H9 (cell line): ENCODE data around the gene BTNL8. TPM values are rescaled to one million over a fixed set of nuclear protein-coding genes. Genes with fewer than 3 reads are reported as not detected.

Experiments used
- DNase-seq: peaks from one replicate; pipeline ENCODE4 v3.0.0-alpha.2; 2017
- H2AFZ ChIP-seq: one replicate; pipeline ENCODE4 v1.6.1; 2013; ENCODE audit warnings: mild to moderate bottlenecking, low read length, control low read depth, moderate library complexity
- H2AK5ac ChIP-seq: 2 replicates; pipeline ENCODE4 v1.6.1; 2013; ENCODE audit warnings: low read length, control low read depth, mixed read lengths; ENCODE audit not compliant: insufficient read length
- H2BK120ac ChIP-seq: one replicate; pipeline ENCODE4 v1.6.1; 2013; ENCODE audit warnings: low read depth, mild to moderate bottlenecking, low read length, control low read depth, inconsistent platforms; ENCODE audit not compliant: poor library complexity, severe bottlenecking
- H2BK12ac ChIP-seq: 2 replicates; pipeline ENCODE4 v1.6.1; 2013; ENCODE audit warnings: low read length, control low read depth, mixed read lengths, low read depth; ENCODE audit not compliant: insufficient read length
- H2BK15ac ChIP-seq: 2 replicates; pipeline ENCODE4 v1.6.1; 2013; ENCODE audit warnings: low read depth, low read length, control low read depth
- H2BK20ac ChIP-seq: one replicate; pipeline ENCODE4 v1.6.1; 2013; ENCODE audit warnings: low read depth, mild to moderate bottlenecking, low read length, control low read depth, inconsistent platforms; ENCODE audit not compliant: poor library complexity, severe bottlenecking
- H2BK5ac ChIP-seq: 2 replicates; pipeline ENCODE4 v1.6.1; 2013; ENCODE audit warnings: low read length, control low read depth, mixed read lengths; ENCODE audit not compliant: insufficient read length
- H3K14ac ChIP-seq: 2 replicates; pipeline ENCODE4 v1.6.1; 2013; ENCODE audit warnings: low read length, control low read depth; ENCODE audit not compliant: insufficient read depth
- H3K18ac ChIP-seq: 2 replicates; pipeline ENCODE4 v1.6.1; 2013; ENCODE audit warnings: low read depth, mild to moderate bottlenecking, mixed read lengths, low read length, control low read depth; ENCODE audit not compliant: insufficient read length
- H3K23ac ChIP-seq: 2 replicates; pipeline ENCODE4 v1.6.1; 2013; ENCODE audit warnings: low read length, control low read depth, mixed read lengths, low read depth; ENCODE audit not compliant: insufficient read length
- H3K23me2 ChIP-seq: 2 replicates; pipeline ENCODE4 v1.6.1; 2013; ENCODE audit warnings: low read depth, mild to moderate bottlenecking, mixed read lengths, low read length, control low read depth; ENCODE audit not compliant: insufficient read length, poor library complexity, severe bottlenecking
- H3K27ac ChIP-seq: 2 replicates; pipeline ENCODE4 v1.5.1; 2013; ENCODE audit warnings: low read length, control low read depth, mixed read lengths, low read depth; ENCODE audit not compliant: insufficient read length
- H3K27me3 ChIP-seq: 2 replicates; pipeline ENCODE4 v1.6.1; 2013; ENCODE audit warnings: low read length, control low read depth, inconsistent platforms; ENCODE audit not compliant: insufficient read depth
- H3K4ac ChIP-seq: 2 replicates; pipeline ENCODE4 v1.6.1; 2013; ENCODE audit warnings: low read depth, mild to moderate bottlenecking, control low read depth, inconsistent platforms, low read length, moderate library complexity
- H3K4me1 ChIP-seq: 2 replicates; pipeline ENCODE4 v1.6.1; 2013; ENCODE audit warnings: low read length, control low read depth, inconsistent platforms; ENCODE audit not compliant: insufficient read depth
- H3K4me2 ChIP-seq: 2 replicates; pipeline ENCODE4 v1.6.1; 2013; ENCODE audit warnings: low read length, control low read depth, mixed read lengths; ENCODE audit not compliant: insufficient read length, insufficient read depth
- H3K56ac ChIP-seq: 2 replicates; pipeline ENCODE4 v1.6.1; 2013; ENCODE audit warnings: low read depth, mild to moderate bottlenecking, mixed read lengths, low read length, control low read depth; ENCODE audit not compliant: insufficient read length
- H3K79me1 ChIP-seq: 2 replicates; pipeline ENCODE4 v1.6.1; 2013; ENCODE audit warnings: low read depth, mild to moderate bottlenecking, moderate library complexity, low read length, control low read depth, inconsistent platforms; ENCODE audit not compliant: insufficient read depth, poor library complexity, severe bottlenecking
- H3K79me2 ChIP-seq: 2 replicates; pipeline ENCODE4 v1.6.1; 2013; ENCODE audit warnings: low read length, control low read depth, inconsistent platforms; ENCODE audit not compliant: insufficient read depth
- H3K9ac ChIP-seq: 2 replicates; pipeline ENCODE4 v1.6.1; 2013; ENCODE audit warnings: low read length, control low read depth, mixed read lengths; ENCODE audit not compliant: insufficient read length; ENCODE audit errors: extremely low read depth
- H3K9me3 ChIP-seq: one replicate; pipeline ENCODE4 v1.6.1; 2013; ENCODE audit warnings: low read depth, low read length, inconsistent platforms; ENCODE audit not compliant: control insufficient read depth
- H3T11ph ChIP-seq: one replicate; pipeline ENCODE4 v1.6.1; 2013; ENCODE audit warnings: mild to moderate bottlenecking, low read length, control low read depth, inconsistent platforms
- H4K20me1 ChIP-seq: one replicate; pipeline ENCODE4 v1.6.1; 2013; ENCODE audit not compliant: control insufficient read depth, insufficient read length, insufficient read depth
- H4K5ac ChIP-seq: 2 replicates; pipeline ENCODE4 v1.6.1; 2013; ENCODE audit warnings: low read depth, mild to moderate bottlenecking, mixed read lengths, low read length, control low read depth; ENCODE audit not compliant: insufficient read length
- H4K8ac ChIP-seq: replicated peaks from 2 replicates; pipeline ENCODE4 v1.6.1; 2013; ENCODE audit warnings: low read length, control low read depth, mixed read lengths, low read depth; ENCODE audit not compliant: insufficient read length
- H4K91ac ChIP-seq: 2 replicates; pipeline ENCODE4 v1.6.1; 2013; ENCODE audit warnings: low read depth, mild to moderate bottlenecking, moderate library complexity, mixed read lengths, low read length, control low read depth; ENCODE audit not compliant: insufficient read length
- H3K27ac Mint-ChIP-seq, 3 experiments: 2 replicates in 2 of 3; 3 replicates in 1 of 3; pipeline ENCODE4 v1.8.0; 2020 to 2021; ENCODE audit warnings: mixed read lengths in 3 of 3, mild to moderate bottlenecking in 1 of 3, moderate library complexity in 1 of 3
- H3K27me3 Mint-ChIP-seq: 2 replicates; pipeline ENCODE4 v1.8.0; 2021; ENCODE audit warnings: low read depth, mild to moderate bottlenecking, moderate library complexity, mixed read lengths
- H3K36me3 Mint-ChIP-seq, 3 experiments: 2 replicates in 2 of 3; 3 replicates in 1 of 3; pipeline ENCODE4 v1.8.0; 2020 to 2021; ENCODE audit warnings: low read depth in 3 of 3, mixed read lengths in 3 of 3; ENCODE audit not compliant: insufficient read depth in 1 of 3
- H3K4me1 Mint-ChIP-seq, 2 experiments: 2 replicates each; pipeline ENCODE4 v1.8.0; 2020; ENCODE audit warnings: mixed read lengths in 2 of 2
- H3K4me3 Mint-ChIP-seq, 2 experiments: 2 replicates in 1 of 2; 3 replicates in 1 of 2; pipeline ENCODE4 v1.8.0; 2020 to 2021; ENCODE audit warnings: mild to moderate bottlenecking in 2 of 2, mixed read lengths in 2 of 2, moderate library complexity in 1 of 2
- H3K9me3 Mint-ChIP-seq, 2 experiments: 2 replicates in 1 of 2; 3 replicates in 1 of 2; pipeline ENCODE4 v1.8.0; 2020; ENCODE audit warnings: mild to moderate bottlenecking in 2 of 2, mixed read lengths in 2 of 2, moderate library complexity in 1 of 2
- CTCF ChIP-seq: fragments of 200-600 bp; sonication (generic); conservative IDR thresholded peaks from 3 replicates; pipeline ENCODE4 v1.8.0; 2021; ENCODE audit warnings: antibody characterized with exemption, mild to moderate bottlenecking
- WGBS: extraction: QIAGEN DNeasy Blood & Tissue Kit; methylation state at CpG from one replicate; pipeline ENCODE4 v1.1.7; 2013; ENCODE audit warnings: missing lambda C conversion rate, low lambda C conversion rate, mixed read lengths; ENCODE audit not compliant: insufficient read length; ENCODE audit errors: extremely low coverage; 5-methylcytosine and 5-hydroxymethylcytosine counted together
- total RNA-seq: library from RNA; stranded (reverse); gene quantifications from 2 replicates; pipeline ENCODE4 v1.2.1, GENCODE V29; 2021

The BTNL8 gene
- total RNA-seq, 1 experiment from 2014 or later = 0.13 TPM

DNA sequence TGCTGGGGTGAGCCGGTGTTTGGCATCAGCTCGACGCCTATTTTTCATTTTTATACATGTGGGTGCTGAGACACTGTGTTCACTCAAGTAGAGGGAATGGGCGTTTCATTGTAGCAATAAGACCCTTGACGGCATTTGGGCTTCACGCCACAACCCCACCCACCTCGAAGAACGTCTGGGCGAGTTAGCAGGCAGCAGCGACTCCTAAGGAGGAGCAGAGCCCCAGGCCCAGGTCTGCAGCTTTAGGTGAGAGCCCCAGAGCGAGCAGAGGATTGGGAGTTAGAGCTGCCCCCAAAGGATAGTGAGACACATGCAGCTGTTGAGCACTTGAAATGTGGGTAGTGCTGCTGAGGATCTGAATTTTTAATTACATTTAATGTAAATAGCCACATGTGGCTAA, 36.3 kb upstream of the BTNL8 start:
- Histone ChIP-seq H3K56ac (no peak overlapping the region), H2BK5ac (no peak overlapping the region), H2AK5ac (no peak overlapping the region), H2BK15ac (no peak overlapping the region), H3K23me2 (peaks cover 2% of the 10 kb centered on the region), H3K23ac (no peak overlapping the region), H3T11ph (no peak overlapping the region), H4K8ac (no peak overlapping the region), H3K9ac (no peak overlapping the region), H3K4me2 (no peak overlapping the region), H3K79me1 (peaks cover 6% of the 10 kb centered on the region), H2AFZ (no peak overlapping the region), H4K5ac (no peak overlapping the region), H3K27ac (no peak overlapping the region), H2BK12ac (no peak overlapping the region), H4K20me1 (no peaks in the 10 kb centered on the region), H2BK120ac (no peak overlapping the region), H2BK20ac (no peak overlapping the region), H3K9me3 (no peaks in the 10 kb centered on the region), H3K14ac (no peak overlapping the region), H3K79me2 (peaks cover 3% of the 10 kb centered on the region; the same call in 1 of the 2 replicates), H3K4ac (no peak overlapping the region), H3K27me3 (no peaks in the 10 kb centered on the region), H3K18ac (no peak overlapping the region), H3K4me1 (no peaks in the 10 kb centered on the region), H4K91ac (no peak overlapping the region)
- no CpG with 5 or more reads among the region's 11 CpGs for WGBS
- Mint-ChIP-seq H3K9me3 (no peaks in the 10 kb centered on the region), H3K4me1 (peaks cover 13 to 14% of the 10 kb centered on the region in 2 experiments), H3K27me3 (no peaks in the 10 kb centered on the region; the same call in 1 of the 2 replicates), H3K27ac (0 out of 7 replicates have a peak overlapping the region, but pooled peaks of 1 of the 3 experiments have one; percentile 83), H3K36me3 (peaks cover 9 to 14% (median 11%) of the 10 kb centered on the region in 3 experiments; a peak in 6 of 7 replicates), H3K4me3 (peak overlapping the region; percentile 32 to 69; a peak in 3 of 5 replicates)
- TF ChIP-seq CTCF = peak; percentile 22; the same call in 2 of the 3 replicates
- DNase-seq = peak; percentile 78
